HG03139 (cell line): ENCODE data around the gene ST8SIA5.

Experiments
- ATAC-seq: cut with Tn5 transposase; IDR thresholded peaks from one replicate; pipeline ENCODE4 v1.9.1; 2021; ENCODE audit not compliant: unreplicated experiment

The ST8SIA5 gene

GRCh38 chr18:46676182-46676835 is 80.5 kb downstream of the ST8SIA5 start:
- no peak for ATAC-seq

GRCh38 chr18:46675112-46675511 is 81.7 kb downstream of the ST8SIA5 start:
- no peak for ATAC-seq

- no peak for ATAC-seq
These were observed 84.5 kb downstream of the ST8SIA5 start for GRCh38 chr18:46672062-46672970.

DNA sequence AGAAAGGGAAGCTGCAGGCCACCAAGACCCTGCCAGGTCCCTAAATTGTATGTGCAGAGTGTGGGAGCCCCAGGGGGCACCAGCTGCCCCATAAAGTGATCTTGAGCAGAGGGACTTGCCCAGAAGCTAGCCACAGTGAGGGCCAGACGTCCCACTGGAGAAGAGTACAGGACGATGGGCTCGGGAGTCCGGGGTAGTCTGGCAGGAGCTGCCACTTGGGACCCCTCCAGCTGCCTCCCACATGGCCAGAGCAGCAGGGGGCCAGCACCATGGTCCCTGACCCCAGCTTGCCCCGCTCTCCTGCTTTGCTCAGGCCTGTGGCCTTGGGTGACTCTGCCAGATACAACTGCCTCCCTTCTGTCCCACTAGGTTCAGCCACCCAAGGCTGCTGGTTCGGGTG is 88.2 kb downstream of the ST8SIA5 start:
- no peak for ATAC-seq

DNA sequence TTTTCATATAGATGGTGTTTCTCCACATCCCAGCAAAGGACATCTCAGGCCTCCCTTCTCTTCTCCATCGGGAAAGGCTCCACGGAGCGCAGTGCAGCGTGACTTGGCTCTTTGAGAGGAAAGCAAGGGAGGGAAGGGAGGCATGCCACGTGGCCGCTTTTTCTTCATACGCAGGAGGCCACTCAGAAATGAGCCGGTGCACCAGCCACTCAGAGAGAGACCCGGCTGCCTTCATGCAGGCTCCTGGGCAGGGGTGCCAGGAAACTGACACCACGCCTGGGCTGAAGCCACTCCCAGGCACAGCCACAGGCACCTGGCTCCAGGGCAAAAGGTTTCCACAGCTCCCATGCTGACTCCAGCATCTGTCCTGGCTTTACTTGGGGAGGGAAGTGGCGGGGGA is 88.7 kb downstream of the ST8SIA5 start:
- ATAC-seq, result no peak

- ATAC-seq, result no peak
These were observed 93.3 kb downstream of the ST8SIA5 start for GRCh38 chr18:46663539-46663938.

GRCh38 chr18:46660957-46661749 is 95.7 kb downstream of the ST8SIA5 start:
- ATAC-seq, result no peak

- ATAC-seq, result no peak
These were observed 97.4 kb downstream of the ST8SIA5 start for GRCh38 chr18:46659484-46659883.

- no peak for ATAC-seq
These were observed 99.5 kb downstream of the ST8SIA5 start, which contains the start of gene LOXHD1 for GRCh38 chr18:46657115-46657955. LOXHD1 (minus strand) TSS chr18:46657220; CDS start chr18:46657033, 187 bp downstream.

GRCh38 chr18:46656326-46657114 is 100.3 kb downstream of the ST8SIA5 start:
- no peak for ATAC-seq

DNA sequence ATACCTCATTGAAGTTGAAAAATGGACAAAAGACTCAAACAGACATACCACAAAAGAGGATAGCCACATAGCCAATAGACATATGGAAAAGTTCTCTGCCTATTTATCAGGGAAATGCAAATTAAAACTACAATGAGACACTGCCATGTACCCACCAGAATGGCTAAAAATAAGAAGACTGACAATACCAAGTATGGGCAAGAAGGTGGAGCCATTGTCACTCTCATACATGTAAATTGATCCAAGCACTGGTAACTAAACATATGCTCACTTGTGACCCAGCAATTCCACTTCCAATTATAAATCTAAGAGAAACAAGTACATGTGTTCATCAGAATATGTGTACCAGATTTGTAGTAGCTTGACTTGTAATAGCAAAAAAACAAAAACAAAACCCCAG is 104.5 kb downstream of the ST8SIA5 start:
- no peak for ATAC-seq

- no peak for ATAC-seq
These were observed 106.2 kb downstream of the ST8SIA5 start for GRCh38 chr18:46650681-46651080.

DNA sequence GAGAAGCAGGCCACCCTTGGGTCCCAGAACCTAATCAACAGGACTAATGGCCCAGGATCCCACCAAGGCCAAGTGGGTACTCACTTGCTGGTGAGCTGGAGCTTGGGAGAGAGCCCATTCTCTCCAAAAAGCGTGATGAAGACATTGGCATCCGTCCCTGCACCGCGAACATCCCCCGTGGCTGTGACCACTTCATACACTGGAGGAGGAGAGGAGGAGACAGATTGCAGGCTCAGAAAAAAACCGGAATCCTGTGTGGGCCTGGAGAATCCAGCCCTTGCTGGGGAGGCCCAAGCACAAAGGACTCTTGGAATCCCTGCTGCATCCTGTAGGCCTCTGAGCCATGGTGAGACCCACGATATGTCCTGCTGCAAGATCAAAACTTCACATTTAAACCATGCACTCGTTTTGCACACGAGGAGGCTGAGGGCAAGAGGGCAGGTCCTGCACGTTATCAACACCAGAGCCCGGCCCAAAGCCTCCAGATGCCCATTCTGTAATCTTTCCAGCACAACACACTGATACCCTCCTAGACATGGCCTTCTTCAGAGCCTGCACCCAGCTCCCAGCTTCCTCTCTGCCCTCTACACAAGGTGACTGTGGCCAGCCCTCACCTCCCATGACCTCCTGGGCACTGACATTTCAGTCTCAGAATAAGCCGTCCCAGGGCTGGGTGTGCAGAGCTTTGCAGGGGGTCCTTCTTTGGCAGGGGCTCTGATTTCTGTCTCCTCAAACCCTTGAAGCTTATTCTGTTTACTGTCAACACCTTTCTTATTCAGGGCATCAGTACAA is 107.6 kb downstream of the ST8SIA5 start:
- ATAC-seq, result no peak

- no peak for ATAC-seq
These were observed 110.4 kb downstream of the ST8SIA5 start for GRCh38 chr18:46646468-46646867.

DNA sequence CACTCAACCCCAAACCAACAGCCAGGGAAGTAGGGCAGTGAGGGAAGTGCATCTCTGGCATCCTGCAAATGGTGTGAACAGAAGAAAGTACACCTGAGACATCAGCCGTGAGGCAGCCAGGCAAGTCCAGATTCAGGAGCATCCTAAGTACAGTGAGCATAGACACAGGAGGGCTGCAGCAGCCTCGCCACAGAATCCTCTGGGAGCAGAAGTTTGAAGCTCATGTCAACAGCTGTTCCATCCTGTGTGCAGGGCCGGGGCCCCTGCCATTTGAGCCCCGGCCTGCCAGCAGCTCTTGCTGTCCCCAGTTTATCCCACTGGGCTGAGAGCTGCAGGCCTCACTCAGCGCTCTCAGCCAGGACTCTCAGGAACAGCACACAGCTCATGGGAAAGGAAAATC is 114.3 kb downstream of the ST8SIA5 start:
- ATAC-seq, result no peak

GRCh38 chr18:46641917-46642316 is 114.9 kb downstream of the ST8SIA5 start:
- ATAC-seq, result no peak

GRCh38 chr18:46639386-46639785 is 117.5 kb downstream of the ST8SIA5 start:
- ATAC-seq, result no peak

DNA sequence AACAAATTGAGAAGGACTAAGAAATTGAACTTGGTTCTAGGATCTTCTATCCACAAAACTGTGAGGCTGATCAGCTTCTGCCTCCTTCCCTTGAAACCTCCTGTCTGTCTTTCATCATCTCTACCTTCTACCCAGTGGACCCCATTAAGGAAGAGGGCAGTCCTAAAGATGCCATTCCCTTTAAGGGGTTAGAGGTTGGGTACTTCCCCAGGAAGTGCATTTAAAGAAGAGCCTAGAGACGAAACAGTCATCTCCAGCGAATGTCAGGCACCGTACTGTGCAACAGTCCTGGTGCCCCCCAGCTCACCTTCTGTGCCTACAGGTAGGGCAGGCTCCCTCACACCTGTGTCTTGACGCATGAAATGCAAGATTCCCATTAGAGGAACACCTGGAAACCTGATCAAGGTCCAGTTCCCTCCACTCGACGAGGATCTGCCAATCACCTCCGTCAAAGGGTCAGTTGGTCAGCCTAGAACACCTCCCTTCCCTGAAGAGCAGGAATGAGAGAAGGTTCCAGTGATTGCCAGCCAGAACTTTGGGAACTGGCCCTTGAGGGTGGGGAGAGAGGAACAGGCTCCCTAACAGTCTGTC is 120.7 kb downstream of the ST8SIA5 start:
- ATAC-seq, result no peak
